Colonic mucosa (tissue), 4 donors: ENCODE measurements around the gene SART3. TPM values are rescaled to one million over a fixed set of nuclear protein-coding genes. Genes with fewer than 3 reads are reported as not detected.

Experiments used
- DNase-seq: peaks from one replicate; pipeline ENCODE4 v3.0.0-alpha.2; 2020
- H3K27ac ChIP-seq: fragments of 200-600 bp; one replicate; pipeline ENCODE4 v1.8.0; 2021
- H3K27me3 ChIP-seq: fragments of 200-600 bp; one replicate; pipeline ENCODE4 v1.8.0; 2021
- H3K36me3 ChIP-seq: fragments of 200-600 bp; one replicate; pipeline ENCODE4 v1.8.0; 2021
- H3K4me1 ChIP-seq: fragments of 200-600 bp; one replicate; pipeline ENCODE4 v1.8.0; 2021; ENCODE audit warnings: mild to moderate bottlenecking
- H3K4me3 ChIP-seq: fragments of 200-600 bp; one replicate; pipeline ENCODE4 v1.8.0; 2021
- H3K9ac ChIP-seq, 2 donors: one replicate each; pipeline ENCODE4 v1.7.0; 2013; ENCODE audit warnings: control low read depth in 2 of 2, low read depth in 2 of 2, low read length in 2 of 2
- H3K9me3 ChIP-seq: fragments of 200-600 bp; one replicate; pipeline ENCODE4 v1.8.0; 2021
- CTCF ChIP-seq: fragments of 200-600 bp; IDR thresholded peaks from one replicate; pipeline ENCODE4 v1.8.0; 2022; ENCODE audit warnings: antibody characterized with exemption, mild to moderate bottlenecking
- intact Hi-C: fragments of 100-400 bp; cut with DNase I; formaldehyde crosslinking; loops from one replicate; pipeline ENCODE4 v1.14.1; 2022
- total RNA-seq, 2 donors: library from RNA; stranded (reverse); fragmentation: NEBNext Ultra II Directional in 1 of 2; extraction: Animal tissue kit (Norgen Biotek cat#: 25700) in 1 of 2; gene quantifications; one replicate each; pipeline ENCODE4 v1.2.1, GENCODE V29; 2021
- donor health status: healthy.
- donor health status: DM: no; HTN: no; CAD: no.
- donor health status: DM: no; HTN: no; CAD: no.

Gene SART3
- total RNA-seq, 2 donors from 2014 or later: 41.1 to 64.9 TPM

DNA sequence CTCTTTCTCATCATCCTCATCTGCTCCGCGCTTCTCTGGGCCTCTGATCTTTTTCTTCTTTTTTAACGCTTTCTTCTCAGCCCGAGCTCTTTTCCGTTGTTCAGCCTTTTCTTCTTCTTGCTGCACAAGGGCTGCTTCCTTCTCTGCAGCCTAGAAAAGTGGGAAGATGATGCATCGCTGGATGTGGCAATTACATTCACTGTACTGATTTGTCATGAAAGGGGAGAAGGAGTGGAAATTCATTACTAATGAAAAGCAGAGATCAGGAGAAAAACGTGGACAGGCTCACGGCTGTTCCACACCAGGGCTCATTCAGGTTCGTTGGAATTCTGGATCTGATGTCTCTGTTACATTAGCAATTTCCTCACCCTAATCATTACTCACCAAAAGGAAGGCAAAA lies 30.8 kb downstream of the SART3 start:
- no peak overlapping the region for H3K9ac ChIP-seq
- H3K9me3 ChIP-seq: no peaks in the 10 kb centered on the region
- H3K36me3 ChIP-seq: peaks cover 27% of the 10 kb centered on the region
- TF ChIP-seq CTCF: no peak
- H3K4me3 ChIP-seq: no peak overlapping the region
- no peaks in the 10 kb centered on the region for H3K4me1 ChIP-seq
- DNase-seq: no peak
- intact Hi-C loops: no loop called here
- H3K27me3 ChIP-seq: no peaks in the 10 kb centered on the region
- H3K27ac ChIP-seq: no peak overlapping the region

DNA sequence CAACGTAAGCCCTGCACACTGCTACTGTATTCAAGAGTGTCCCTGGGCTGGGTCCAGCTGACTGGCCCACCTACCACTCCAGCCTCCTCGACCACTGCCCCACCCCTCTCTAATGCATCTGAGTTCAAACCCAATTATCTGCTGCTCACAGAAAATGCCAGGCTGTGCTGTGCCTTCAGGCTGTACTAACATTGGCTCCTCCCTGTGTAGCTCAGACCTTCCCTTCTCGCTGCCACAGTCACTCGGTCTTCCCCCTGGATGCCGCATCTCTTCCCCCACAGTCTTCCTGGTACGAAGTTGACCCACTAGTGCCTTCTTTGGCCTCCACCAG lies 33.8 kb downstream of the SART3 start:
- Histone ChIP-seq H3K9me3 (no peaks in the 10 kb centered on the region), H3K4me1 (no peaks in the 10 kb centered on the region), H3K27me3 (no peaks in the 10 kb centered on the region), H3K27ac (no peak overlapping the region), H3K4me3 (no peak overlapping the region), H3K36me3 (peaks cover 42% of the 10 kb centered on the region), H3K9ac (no peak overlapping the region)
- no peak for DNase-seq
- intact Hi-C loops: no loop called here
- no peak for TF ChIP-seq CTCF

DNA sequence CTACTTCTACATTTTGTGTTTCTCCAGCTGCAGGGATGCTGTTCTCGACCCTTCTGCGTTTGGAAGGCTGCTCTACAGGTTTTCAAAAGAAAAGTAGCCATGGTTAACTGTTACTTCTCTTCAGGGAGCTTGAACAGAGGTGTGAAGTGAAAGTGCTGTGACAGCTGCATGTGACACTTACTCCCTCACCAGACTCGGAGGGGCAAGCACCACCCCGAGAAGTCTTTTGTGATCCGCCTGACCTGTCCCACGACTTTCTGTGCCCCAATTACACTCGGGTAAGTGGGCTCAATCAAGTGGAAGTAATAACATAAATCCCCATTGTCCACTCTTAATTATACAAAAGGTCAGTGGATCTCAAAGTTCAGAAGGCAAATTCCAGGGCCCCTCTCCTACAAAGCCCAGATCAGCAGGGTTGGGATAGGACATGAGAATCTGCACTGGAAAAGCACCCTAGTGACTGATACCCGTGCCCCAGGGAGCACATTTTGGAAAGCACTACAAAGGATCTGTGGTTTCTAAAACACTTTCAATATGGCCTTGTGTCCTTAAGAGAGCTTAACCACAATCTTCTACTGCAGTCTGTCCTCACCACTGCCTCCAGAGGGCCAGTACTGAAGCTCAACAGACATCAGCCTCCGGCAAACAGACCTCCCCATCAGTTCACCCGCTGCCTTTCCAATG lies 34.3 kb downstream of the SART3 start:
- no peak for TF ChIP-seq CTCF
- no peak overlapping the region for H3K4me3 ChIP-seq
- H3K9ac ChIP-seq: no peak overlapping the region
- DNase-seq: no peak
- H3K4me1 ChIP-seq: no peaks in the 10 kb centered on the region
- H3K27me3 ChIP-seq: no peaks in the 10 kb centered on the region
- intact Hi-C loops: no loop called here
- H3K27ac ChIP-seq: no peak overlapping the region
- no peaks in the 10 kb centered on the region for H3K9me3 ChIP-seq
- peaks cover 43% of the 10 kb centered on the region for H3K36me3 ChIP-seq

- no peaks in the 10 kb centered on the region for H3K9me3 ChIP-seq
- no peak overlapping the region for H3K9ac ChIP-seq
- DNase-seq: no peak
- H3K27ac ChIP-seq: no peak overlapping the region
- H3K4me3 ChIP-seq: no peak overlapping the region
- no peak for TF ChIP-seq CTCF
- intact Hi-C loops: no loop called here
- no peaks in the 10 kb centered on the region for H3K4me1 ChIP-seq
- H3K36me3 ChIP-seq: peaks cover 36% of the 10 kb centered on the region
- H3K27me3 ChIP-seq: no peaks in the 10 kb centered on the region
Observed at GRCh38 chr12:108525681-108526080, 35.3 kb downstream of the SART3 start.

GRCh38 chr12:108523365-108523764 lies 37.6 kb downstream of the SART3 start:
- TF ChIP-seq CTCF: no peak
- DNase-seq: no peak
- no peak overlapping the region for H3K27ac ChIP-seq
- H3K9ac ChIP-seq: no peak overlapping the region
- peaks cover 34% of the 10 kb centered on the region for H3K36me3 ChIP-seq
- H3K9me3 ChIP-seq: no peaks in the 10 kb centered on the region
- H3K4me1 ChIP-seq: no peaks in the 10 kb centered on the region
- intact Hi-C loops: no loop called here
- H3K4me3 ChIP-seq: no peak overlapping the region
- no peaks in the 10 kb centered on the region for H3K27me3 ChIP-seq
